Sigmoid colon (tissue), 7 donors: ENCODE data around the gene LRCH2. TPM values are rescaled to one million over a fixed set of nuclear protein-coding genes. Genes with fewer than 3 reads are reported as not detected.

Experiments used
- DNase-seq: peaks from one replicate; pipeline ENCODE4 v3.0.0-alpha.2; 2019
- H3K27ac ChIP-seq, 4 donors: fragments of 200-600 bp; sonication (generic); one replicate each; pipeline ENCODE4 v1.5.1; 2016 to 2019; ENCODE audit warnings: mild to moderate bottlenecking in 1 of 4
- H3K27me3 ChIP-seq, 3 donors: fragments of 200-600 bp; sonication (generic); one replicate each; pipeline ENCODE4 v1.5.1; 2019; ENCODE audit warnings: mild to moderate bottlenecking in 1 of 3
- H3K36me3 ChIP-seq, 4 donors: fragments of 200-600 bp; sonication (generic); one replicate each; pipeline ENCODE4 v1.5.1; 2016 to 2019
- H3K4me1 ChIP-seq, 4 donors: fragments of 200-600 bp; sonication (generic); one replicate each; pipeline ENCODE4 v1.5.1; 2017 to 2019
- H3K4me3 ChIP-seq, 4 donors: fragments of 200-600 bp; sonication (generic); one replicate each; pipeline ENCODE4 v1.5.1; 2017 to 2019; ENCODE audit warnings: mild to moderate bottlenecking in 2 of 4, moderate library complexity in 1 of 4
- H3K9me3 ChIP-seq, 4 donors: fragments of 200-600 bp in 3 of 4; sonication (generic) in 3 of 4; one replicate each; pipeline versions ENCODE4 v1.5.1 to v1.6.1; 2013 to 2019
- CTCF ChIP-seq, 4 experiments: fragments of 450-650 bp in 3 of 4; fragments of 200-600 bp in 1 of 4; IDR thresholded peaks; one replicate each; pipeline ENCODE4 v1.5.1; 2016 to 2019; ENCODE audit warnings: antibody characterized with exemption in 4 of 4, mild to moderate bottlenecking in 3 of 4, moderate library complexity in 2 of 4
- EP300 ChIP-seq, 4 donors: sonication (generic); formaldehyde crosslinking; IDR thresholded peaks; one replicate each; pipeline ENCODE4 v1.6.1; 2017; ENCODE audit warnings: antibody characterized with exemption in 4 of 4
- POLR2A ChIP-seq, 2 donors: fragments of 450-650 bp; IDR thresholded peaks; one replicate each; pipeline ENCODE4 v1.6.1; 2016; ENCODE audit warnings: antibody characterized with exemption in 2 of 2, mild to moderate bottlenecking in 2 of 2, moderate library complexity in 2 of 2
- POLR2AphosphoS5 ChIP-seq, 4 donors: sonication (generic); formaldehyde crosslinking; IDR thresholded peaks; one replicate each; pipeline ENCODE4 v1.6.1; 2017; ENCODE audit warnings: antibody characterized with exemption in 4 of 4
- WGBS, 2 donors: extraction: QIAGEN DNeasy Blood & Tissue Kit; methylation state at CpG; one replicate each; pipeline ENCODE4 v1.1.7; 2013; 5-methylcytosine and 5-hydroxymethylcytosine counted together
- intact Hi-C: fragments of 100-400 bp; cut with DNase I; formaldehyde crosslinking; loops from one replicate; pipeline ENCODE4 v1.15.1; 2023
- polyA plus RNA-seq, 3 donors: library from polyadenylated mRNA; stranded (reverse); fragments of 200-250 nt; gene quantifications; one replicate each; pipeline ENCODE4 v1.2.3, GENCODE V29; 2013
- total RNA-seq, 4 donors: library from RNA; depleted of rRNA; stranded (reverse); fragments of >200 nt; gene quantifications; one replicate each; pipeline ENCODE4 v1.1.0, GENCODE V29; 2016
- donor health status: healthy with polysubstance abuse.
- donor health status: Bipolar disorder and iron deficiency.
- donor health status: healthy.

Gene LRCH2
- total and polyA plus RNA-seq, 7 donors = 0.23 to 48.2 (median 31.9) TPM

GRCh38 chrX:115255003-115255402, 21.1 kb upstream of the LRCH2 start:
- WGBS, 2 donors = 49 to 85% methylated on average over 2 of the region's 2 CpGs
- H3K9me3 ChIP-seq = no peaks in the 10 kb centered on the region
- no peaks in the 10 kb centered on the region for H3K36me3 ChIP-seq
- intact Hi-C loops = no loop called here
- H3K4me3 ChIP-seq = no peak overlapping the region
- H3K4me1 ChIP-seq = peaks cover 0 to 17% (median 2%) of the 10 kb centered on the region in 4 donors
- TF ChIP-seq CTCF (IDR thresholded peaks at IDR 0.05) (no peak), POLR2A (IDR thresholded peaks at IDR 0.05) (no peak), POLR2AphosphoS5 (IDR thresholded peaks at IDR 0.05) (no peak), EP300 (IDR thresholded peaks at IDR 0.05) (no peak)
- H3K27me3 ChIP-seq = no peaks in the 10 kb centered on the region
- no peak overlapping the region for H3K27ac ChIP-seq
- DNase-seq = no peak

- H3K27ac ChIP-seq = no peak overlapping the region
- no peaks in the 10 kb centered on the region for H3K4me1 ChIP-seq
- intact Hi-C loops = no loop called here
- no peaks in the 10 kb centered on the region for H3K9me3 ChIP-seq
- no peak for DNase-seq
- H3K36me3 ChIP-seq = no peaks in the 10 kb centered on the region
- H3K27me3 ChIP-seq = no peaks in the 10 kb centered on the region
- 59 to 88% methylated on average over 2 of the region's 2 CpGs for WGBS, 2 donors
- H3K4me3 ChIP-seq = no peak overlapping the region
- no peak for TF ChIP-seq EP300 (IDR thresholded peaks at IDR 0.05)
- no peak for TF ChIP-seq POLR2AphosphoS5 (IDR thresholded peaks at IDR 0.05)
- no peak for TF ChIP-seq POLR2A (IDR thresholded peaks at IDR 0.05)
- no peak for TF ChIP-seq CTCF (IDR thresholded peaks at IDR 0.05)
These were observed 17.8 kb upstream of the LRCH2 start for GRCh38 chrX:115251458-115252233.

GRCh38 chrX:115237056-115237455, 3.2 kb upstream of the LRCH2 start:
- Histone ChIP-seq H3K4me3 (no peak overlapping the region), H3K9me3 (no peaks in the 10 kb centered on the region), H3K4me1 (peaks cover 0 to 30% (median 6%) of the 10 kb centered on the region in 4 donors), H3K27ac (peak overlapping the region in 3 of 4 donors; percentile 44 to 86 (median 56)), H3K36me3 (no peaks in the 10 kb centered on the region), H3K27me3 (no peaks in the 10 kb centered on the region)
- no peak for DNase-seq
- TF ChIP-seq CTCF (IDR thresholded peaks at IDR 0.05) = no peak
- no peak for TF ChIP-seq EP300 (IDR thresholded peaks at IDR 0.05)
- no peak for TF ChIP-seq POLR2AphosphoS5 (IDR thresholded peaks at IDR 0.05)
- TF ChIP-seq POLR2A (IDR thresholded peaks at IDR 0.05) = no peak
- intact Hi-C loops = no loop called here
- WGBS, 2 donors = 24 to 51% methylated on average over 1 of the region's 1 CpG

GRCh38 chrX:115236560-115236959, 2.7 kb upstream of the LRCH2 start:
- Histone ChIP-seq H3K27ac (peak overlapping the region in 3 of 4 donors; percentile 44 to 86 (median 56)), H3K4me3 (no peak overlapping the region), H3K9me3 (no peaks in the 10 kb centered on the region), H3K36me3 (no peaks in the 10 kb centered on the region), H3K4me1 (peaks cover 0 to 30% (median 6%) of the 10 kb centered on the region in 4 donors), H3K27me3 (no peaks in the 10 kb centered on the region)
- no peak for DNase-seq
- intact Hi-C loops = no loop called here
- TF ChIP-seq EP300 (IDR thresholded peaks at IDR 0.05) = no peak
- no peak for TF ChIP-seq CTCF (IDR thresholded peaks at IDR 0.05)
- no peak for TF ChIP-seq POLR2A (IDR thresholded peaks at IDR 0.05)
- no peak for TF ChIP-seq POLR2AphosphoS5 (IDR thresholded peaks at IDR 0.05)
